Ishikawa (cell line): ENCODE results near the gene C4orf50.

ENCODE experiments used
- FOXM1 ChIP-seq: IDR thresholded peaks from 2 replicates; pipeline ENCODE4 v1.6.1; 2012; ENCODE audit warnings: low read depth, borderline replicate concordance
- MAX ChIP-seq: IDR thresholded peaks from 2 replicates; pipeline ENCODE4 v1.6.1; 2012
- REST ChIP-seq: IDR thresholded peaks from 2 replicates; pipeline ENCODE4 v1.6.1; 2012; ENCODE audit warnings: low read depth, mild to moderate bottlenecking
- TAF1 ChIP-seq: IDR thresholded peaks from 2 replicates; pipeline ENCODE4 v1.6.1; 2012; ENCODE audit warnings: low read depth, mild to moderate bottlenecking

GRCh38 chr4:5954056-5954760 lies 64.0 kb downstream of the C4orf50 start:
- no peak for TF ChIP-seq FOXM1
- TF ChIP-seq TAF1: no peak
- no peak for TF ChIP-seq REST
- no peak for TF ChIP-seq MAX
